Cardiac fibroblast (primary cell): ENCODE results near the gene FHOD3.

Experiments
- DNase-seq, 2 donors: peaks; one replicate each; pipeline versions ENCODE4 v3.0.0 to v3.0.0-alpha.2; 2010; ENCODE audit warnings: low read depth in 2 of 2
- H3K4me3 ChIP-seq, 2 donors: replicated peaks in 1 of 2; 1 replicate in 1 of 2; 2 replicates in 1 of 2; pipeline ENCODE4 v1.5.1; 2011; ENCODE audit warnings: low read depth in 2 of 2, low read length in 2 of 2, mild to moderate bottlenecking in 2 of 2, moderate library complexity in 1 of 2
- CTCF ChIP-seq: IDR thresholded peaks from one replicate; pipeline ENCODE4 v1.5.1; 2011; ENCODE audit warnings: low read depth, mild to moderate bottlenecking, low read length, inconsistent platforms

FHOD3 gene

GRCh38 chr18:36468161-36468560 is 170.6 kb downstream of the FHOD3 start:
- TF ChIP-seq CTCF = no peak
- DNase-seq = no peak
- H3K4me3 ChIP-seq = no peak overlapping the region

GRCh38 chr18:36469461-36469860 is 171.9 kb downstream of the FHOD3 start:
- DNase-seq = no peak
- TF ChIP-seq CTCF = no peak
- no peak overlapping the region for H3K4me3 ChIP-seq

- no peak overlapping the region for H3K4me3 ChIP-seq
- TF ChIP-seq CTCF = no peak
- DNase-seq = no peak
These were observed 173.4 kb downstream of the FHOD3 start for GRCh38 chr18:36470896-36471295.

GRCh38 chr18:36471393-36471792 is 173.9 kb downstream of the FHOD3 start:
- no peak for DNase-seq
- TF ChIP-seq CTCF = no peak
- no peak overlapping the region for H3K4me3 ChIP-seq

- no peak overlapping the region for H3K4me3 ChIP-seq
- no peak for TF ChIP-seq CTCF
- no peak for DNase-seq
These were observed 178.9 kb downstream of the FHOD3 start for GRCh38 chr18:36476433-36476832.

- DNase-seq = no peak
- no peak overlapping the region for H3K4me3 ChIP-seq
- no peak for TF ChIP-seq CTCF
These were observed 180.3 kb downstream of the FHOD3 start for GRCh38 chr18:36477776-36478175.

GRCh38 chr18:36481201-36481657 is 183.7 kb downstream of the FHOD3 start:
- no peak for TF ChIP-seq CTCF
- no peak overlapping the region for H3K4me3 ChIP-seq

More at GRCh38 chr18:36481201-36481657, 183.7 kb downstream of the FHOD3 start:
- DNase-seq = peak in 1 of 2 donors; percentile 45
